RWPE1 (cell line): ENCODE data around the gene SCG5.

Experiments
- CTCF ChIA-PET: fragments of 350-600 bp; sonication (Branson Sonifier 250); formaldehyde crosslinking; extraction: SDS; loops from one replicate; lab custom pipeline; 2021; lab: Yijun Ruan, JAX
- POLR2A ChIA-PET: fragments of 400-600 bp; formaldehyde crosslinking; extraction: SDS; loops from one replicate; lab custom pipeline; 2020; ENCODE audit warnings: antibody characterized with exemption; ENCODE audit not compliant: low non-redundant PET; lab: Yijun Ruan, JAX
- DNase-seq: peaks from one replicate; pipeline ENCODE4 v3.0.0; 2012; ENCODE audit warnings: low spot score
- H3K27ac ChIP-seq: fragments of 450-650 bp; 2 replicates; pipeline ENCODE4 v1.5.1; 2017
- TF ChIP-seq, protein P1 (sequence below): fragments of 450-650 bp; conservative IDR thresholded peaks from 2 replicates; pipeline ENCODE4 v1.5.1; 2017; ENCODE audit warnings: low read depth, mild to moderate bottlenecking

Gene SCG5

DNA sequence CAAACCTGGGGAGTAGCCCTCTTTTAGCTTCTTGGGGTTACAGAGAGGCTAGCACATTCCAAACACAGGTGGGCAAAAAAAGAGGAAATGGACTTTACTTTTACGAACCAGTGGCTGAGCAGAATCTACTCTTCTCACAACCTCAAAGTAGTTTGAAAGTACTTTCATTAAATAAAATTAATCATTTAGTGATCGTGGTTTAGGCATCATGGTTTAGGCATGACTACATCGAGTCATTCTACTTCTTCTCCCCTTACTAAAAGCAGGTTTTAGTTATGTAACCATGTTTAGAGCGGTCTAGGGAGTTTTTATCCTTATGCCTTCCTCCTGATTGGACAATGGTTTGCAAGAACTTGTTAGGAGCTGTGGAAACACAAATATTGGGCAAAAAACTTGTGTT is 73.8 kb downstream of the SCG5 start:
- ChIA-PET POLR2A (no interaction called here), CTCF (interaction anchor here (0.8 kb wide), 1 partner anchor 53 kb away, joined by 4 read pairs; no protein-coding TSS in a partner anchor)
- TF ChIP-seq, protein P1, sequence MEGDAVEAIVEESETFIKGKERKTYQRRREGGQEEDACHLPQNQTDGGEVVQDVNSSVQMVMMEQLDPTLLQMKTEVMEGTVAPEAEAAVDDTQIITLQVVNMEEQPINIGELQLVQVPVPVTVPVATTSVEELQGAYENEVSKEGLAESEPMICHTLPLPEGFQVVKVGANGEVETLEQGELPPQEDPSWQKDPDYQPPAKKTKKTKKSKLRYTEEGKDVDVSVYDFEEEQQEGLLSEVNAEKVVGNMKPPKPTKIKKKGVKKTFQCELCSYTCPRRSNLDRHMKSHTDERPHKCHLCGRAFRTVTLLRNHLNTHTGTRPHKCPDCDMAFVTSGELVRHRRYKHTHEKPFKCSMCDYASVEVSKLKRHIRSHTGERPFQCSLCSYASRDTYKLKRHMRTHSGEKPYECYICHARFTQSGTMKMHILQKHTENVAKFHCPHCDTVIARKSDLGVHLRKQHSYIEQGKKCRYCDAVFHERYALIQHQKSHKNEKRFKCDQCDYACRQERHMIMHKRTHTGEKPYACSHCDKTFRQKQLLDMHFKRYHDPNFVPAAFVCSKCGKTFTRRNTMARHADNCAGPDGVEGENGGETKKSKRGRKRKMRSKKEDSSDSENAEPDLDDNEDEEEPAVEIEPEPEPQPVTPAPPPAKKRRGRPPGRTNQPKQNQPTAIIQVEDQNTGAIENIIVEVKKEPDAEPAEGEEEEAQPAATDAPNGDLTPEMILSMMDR, result no peak
- no peak for DNase-seq
- no peak overlapping the region for H3K27ac ChIP-seq

DNA sequence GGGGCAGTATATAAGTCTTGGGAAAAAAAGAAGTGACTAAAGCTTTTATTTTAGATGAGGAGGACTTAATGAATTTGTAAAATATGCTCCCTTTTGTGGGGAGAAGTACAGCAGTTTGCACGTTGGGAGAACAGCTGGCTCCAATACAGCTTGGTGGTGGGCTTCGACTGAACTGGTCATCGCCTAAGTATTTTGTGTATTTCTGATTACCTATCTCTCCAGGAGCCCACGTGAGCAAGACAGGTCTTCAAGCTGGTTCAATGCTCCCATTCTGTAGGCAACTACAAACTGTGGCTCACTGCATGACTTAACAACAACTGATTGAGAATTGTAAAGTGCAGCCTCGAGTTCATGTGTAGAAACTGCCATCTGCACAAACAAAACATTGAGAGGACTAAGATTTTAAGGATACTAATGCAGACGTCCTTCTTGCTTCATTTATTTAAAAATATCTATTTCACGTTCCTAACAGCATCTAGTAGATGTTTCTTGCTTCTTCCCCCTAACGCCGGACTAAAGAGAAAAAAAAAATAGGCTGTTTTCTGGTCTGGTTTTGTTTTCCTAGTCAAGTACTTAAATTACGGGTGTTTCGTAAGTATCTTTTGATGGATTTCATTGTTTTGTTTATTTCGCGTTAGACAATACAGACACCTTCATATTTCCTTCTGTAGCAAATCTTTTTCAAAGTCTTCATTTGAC is 74.9 kb downstream of the SCG5 start:
- TF ChIP-seq, protein P1, result no peak
- DNase-seq, result no peak
- no peak overlapping the region for H3K27ac ChIP-seq
- POLR2A ChIA-PET, result no interaction called here
- CTCF ChIA-PET, result interaction anchor here (0.6 to 1.1 kb wide), 4 partner anchors 14 to 417 kb away, joined by 3 to 8 read pairs (median 4); no protein-coding TSS in a partner anchor

DNA sequence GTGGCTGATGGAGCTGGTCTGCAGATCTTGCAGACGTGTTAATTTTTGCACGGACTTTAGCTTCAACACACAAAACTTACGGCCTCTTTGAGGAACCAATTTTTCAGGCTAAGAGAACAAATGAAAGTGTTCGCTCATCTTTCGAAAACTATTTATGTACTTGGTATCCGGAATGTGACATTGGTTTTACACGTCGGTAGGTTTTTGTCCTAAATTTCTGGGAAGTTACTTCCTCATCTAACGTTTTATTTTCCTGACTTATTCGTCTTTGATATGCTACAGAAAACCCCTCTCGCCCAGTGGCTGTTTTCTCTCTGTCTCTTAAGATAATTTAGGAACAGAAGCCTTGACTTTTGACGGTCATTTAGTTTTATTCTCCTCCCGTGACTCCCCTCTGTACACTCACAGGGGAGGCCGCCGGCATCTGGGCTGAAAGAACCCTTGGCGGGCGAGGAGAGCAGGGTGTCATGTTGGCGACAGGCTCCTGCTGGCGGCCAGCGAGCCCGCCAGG is 75.5 kb downstream of the SCG5 start:
- H3K27ac ChIP-seq, result no peak overlapping the region
- DNase-seq, result no peak
- POLR2A ChIA-PET, result no interaction called here
- CTCF ChIA-PET, result interaction anchor here (0.6 to 1.1 kb wide), 2 partner anchors 54 to 416 kb away, joined by 3 to 4 read pairs; no protein-coding TSS in a partner anchor
- TF ChIP-seq, protein P1, result no peak

DNA sequence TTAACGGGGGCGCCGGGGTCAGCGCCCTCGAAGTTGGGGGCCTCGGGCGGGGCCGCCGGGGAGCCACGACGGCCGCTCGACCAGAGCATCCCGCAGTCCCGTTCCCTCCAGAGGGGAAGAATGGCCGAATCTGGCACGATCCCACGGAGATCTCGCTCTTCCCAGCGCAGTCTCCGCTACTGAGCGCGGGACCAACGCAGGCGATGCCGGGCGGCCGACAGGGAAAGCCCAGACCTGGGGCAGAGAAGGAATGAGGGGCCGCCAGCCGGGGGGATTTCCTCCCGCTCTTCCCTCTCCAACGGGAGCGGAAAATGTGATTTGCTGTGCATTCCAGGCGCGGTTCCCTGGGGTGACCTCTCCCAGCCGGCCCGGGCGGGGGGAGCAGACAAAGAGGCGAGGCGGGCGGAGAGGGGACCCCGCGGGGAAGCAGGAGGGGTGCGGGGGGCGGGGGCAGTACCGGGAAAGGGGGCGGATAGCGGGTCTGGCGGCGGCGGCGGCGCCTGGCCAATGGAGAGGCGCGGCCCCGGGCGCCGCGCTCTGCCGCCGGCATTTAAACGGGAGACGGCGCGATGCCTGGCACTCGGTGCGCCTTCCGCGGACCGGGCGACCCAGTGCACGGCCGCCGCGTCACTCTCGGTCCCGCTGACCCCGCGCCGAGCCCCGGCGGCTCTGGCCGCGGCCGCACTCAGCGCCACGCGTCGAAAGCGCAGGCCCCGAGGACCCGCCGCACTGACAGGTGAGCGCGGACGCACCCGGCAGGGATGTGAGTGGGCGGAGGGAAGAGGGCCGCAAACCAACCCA is 76.1 kb downstream of the SCG5 start, which contains the start of gene GREM1:
GREM1 (plus strand) TSS at position 579 of the 801 bp plus-strand sequence. CDS start 12,687 bp downstream, outside the sequence.
- TF ChIP-seq, protein P1, result no peak
- no peak for DNase-seq
- CTCF ChIA-PET, result no interaction called here
- POLR2A ChIA-PET, result no interaction called here
- no peak within 1 kb of the TSS for H3K27ac ChIP-seq

DNA sequence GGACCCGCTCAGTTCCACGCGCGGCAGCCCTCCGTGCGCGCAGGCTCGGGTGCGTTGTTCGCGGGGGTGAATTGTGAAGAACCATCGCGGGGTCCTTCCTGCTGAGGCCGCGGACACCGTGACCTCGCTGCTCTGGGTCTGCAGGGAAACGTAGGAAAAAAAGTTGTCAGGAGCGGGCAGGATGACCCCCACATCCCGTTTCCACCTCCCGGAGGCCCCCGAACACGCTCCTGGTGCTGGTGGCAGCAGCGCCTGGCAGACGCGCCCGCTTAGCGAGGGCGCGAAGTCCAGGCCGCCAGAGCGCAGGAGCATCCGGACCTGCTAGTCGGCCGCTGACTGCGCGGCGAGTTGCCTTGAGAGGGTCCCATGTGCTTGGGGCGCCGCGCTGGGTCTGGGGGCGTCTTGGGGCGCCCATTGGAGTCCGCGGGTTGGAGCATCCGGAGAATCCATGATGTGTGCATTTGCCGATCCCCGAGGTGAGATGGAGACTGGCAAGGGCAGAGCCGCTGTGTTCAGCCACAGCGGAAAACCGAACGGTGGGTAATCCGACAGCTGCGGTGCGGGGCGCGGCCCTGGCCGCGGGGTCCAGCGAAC is 76.8 kb downstream of the SCG5 start:
- ChIA-PET POLR2A (no interaction called here), CTCF (no interaction called here)
- TF ChIP-seq, protein P1, result no peak
- DNase-seq, result no peak
- no peak overlapping the region for H3K27ac ChIP-seq
